ENCODE results near the gene BABAM2. TPM values are rescaled to one million over a fixed set of nuclear protein-coding genes. Genes with fewer than 3 reads are reported as not detected.
"Not testable (repeated sequence)": the region's sequence is repeated elsewhere in the genome, so short reads cannot be mapped to it uniquely, and the experiment has no call there.

The BABAM2 gene
- total RNA-seq, 2 experiments from 2014 or later = 50.7 to 51.0 TPM

GRCh38 chr2:28240937-28241336, 350.4 kb downstream of the BABAM2 start:
- H3K27ac Mint-ChIP-seq = no peak overlapping the region
- H3K27me3 Mint-ChIP-seq = no peaks in the 10 kb centered on the region
- ATAC-seq (ENCODE audit: low read depth) = no peak
- no peaks in the 10 kb centered on the region for H3K9me3 Mint-ChIP-seq
- POLR2A ChIA-PET = no interaction called here
- no peaks in the 10 kb centered on the region for H3K4me1 Mint-ChIP-seq
- H3K36me3 Mint-ChIP-seq = peaks cover 19% of the 10 kb centered on the region
- DNase-seq = no peak
- no peak overlapping the region for H3K4me3 Mint-ChIP-seq

GRCh38 chr2:28247290-28247689, 356.8 kb downstream of the BABAM2 start:
- no peaks in the 10 kb centered on the region for H3K9me3 Mint-ChIP-seq
- peaks cover 26% of the 10 kb centered on the region for H3K36me3 Mint-ChIP-seq

GRCh38 chr2:28247734-28248133, 357.2 kb downstream of the BABAM2 start:
- Mint-ChIP-seq H3K27me3 (no peaks in the 10 kb centered on the region), H3K9me3 (no peaks in the 10 kb centered on the region), H3K36me3 (peaks cover 26% of the 10 kb centered on the region), H3K4me3 (no peak overlapping the region), H3K4me1 (peaks cover 36% of the 10 kb centered on the region), H3K27ac (no peak overlapping the region)
- ATAC-seq (ENCODE audit: low read depth) = no peak
- no peak for DNase-seq
- POLR2A ChIA-PET = no interaction called here

More at GRCh38 chr2:28247290-28247689, 356.8 kb downstream of the BABAM2 start:
- ATAC-seq (ENCODE audit: low read depth) = no peak
- Mint-ChIP-seq H3K4me1 (peaks cover 32% of the 10 kb centered on the region), H3K4me3 (no peak overlapping the region), H3K27ac (no peak overlapping the region), H3K27me3 (no peaks in the 10 kb centered on the region)
- POLR2A ChIA-PET = no interaction called here
- DNase-seq = no peak

GRCh38 chr2:28248511-28248910, 358.0 kb downstream of the BABAM2 start:
- DNase-seq (no peak), ATAC-seq (ENCODE audit: low read depth) (no peak)
- Mint-ChIP-seq H3K4me3 (no peak overlapping the region), H3K4me1 (peaks cover 44% of the 10 kb centered on the region), H3K27me3 (no peaks in the 10 kb centered on the region), H3K36me3 (peaks cover 29% of the 10 kb centered on the region), H3K27ac (no peak overlapping the region), H3K9me3 (no peaks in the 10 kb centered on the region)
- POLR2A ChIA-PET = interaction anchor here (0.6 kb wide), 1 partner anchor 351 kb away, joined by 5 read pairs; no protein-coding TSS in a partner anchor

GRCh38 chr2:28250006-28250405, 359.5 kb downstream of the BABAM2 start:
- no peak overlapping the region for H3K27ac Mint-ChIP-seq
- no peak overlapping the region for H3K4me3 Mint-ChIP-seq

GRCh38 chr2:28251337-28251736, 360.8 kb downstream of the BABAM2 start:
- Mint-ChIP-seq H3K27me3 (no peaks in the 10 kb centered on the region), H3K4me3 (peak overlapping the region; percentile 78), H3K9me3 (no peaks in the 10 kb centered on the region), H3K4me1 (peaks cover 45% of the 10 kb centered on the region), H3K27ac (peak overlapping the region; percentile 89), H3K36me3 (peaks cover 26% of the 10 kb centered on the region)
- POLR2A ChIA-PET = interaction anchor here (0.8 to 2.7 kb wide), 6 partner anchors 115 to 240 kb away, joined by 4 to 19 read pairs (median 5); partner anchors contain the start of gene FOSL2
- ATAC-seq (ENCODE audit: low read depth) (peak; percentile 82), DNase-seq (no peak)

More at GRCh38 chr2:28250006-28250405, 359.5 kb downstream of the BABAM2 start:
- Mint-ChIP-seq H3K9me3 (no peaks in the 10 kb centered on the region), H3K4me1 (peaks cover 45% of the 10 kb centered on the region), H3K27me3 (no peaks in the 10 kb centered on the region), H3K36me3 (peaks cover 33% of the 10 kb centered on the region)
- POLR2A ChIA-PET = interaction anchor here (1.1 kb wide), 1 partner anchor 153 kb away, joined by 3 read pairs; no protein-coding TSS in a partner anchor
- ATAC-seq (ENCODE audit: low read depth) = no peak
- no peak for DNase-seq

GRCh38 chr2:28252311-28252710, 361.8 kb downstream of the BABAM2 start:
- peak; percentile 87 for ATAC-seq (ENCODE audit: low read depth)
- H3K27me3 Mint-ChIP-seq = no peaks in the 10 kb centered on the region
- no peak for DNase-seq
- peak overlapping the region; percentile 72 for H3K4me3 Mint-ChIP-seq
- peaks cover 44% of the 10 kb centered on the region for H3K4me1 Mint-ChIP-seq
- no peaks in the 10 kb centered on the region for H3K9me3 Mint-ChIP-seq
- peak overlapping the region; percentile 82 for H3K27ac Mint-ChIP-seq
- POLR2A ChIA-PET = interaction anchor here (0.7 to 2.7 kb wide), 5 partner anchors 13 to 270 kb away, joined by 3 to 19 read pairs (median 3); partner anchors contain the start of gene FOSL2
- peaks cover 21% of the 10 kb centered on the region for H3K36me3 Mint-ChIP-seq

GRCh38 chr2:28253543-28253942, 363.0 kb downstream of the BABAM2 start:
- peak overlapping the region; percentile 49 for H3K27ac Mint-ChIP-seq
- POLR2A ChIA-PET = interaction anchor here (2.7 kb wide), 1 partner anchor 139 kb away, joined by 13 read pairs; the partner anchor contains the start of gene FOSL2
- H3K9me3 Mint-ChIP-seq = no peaks in the 10 kb centered on the region
- peaks cover 18% of the 10 kb centered on the region for H3K36me3 Mint-ChIP-seq
- peaks cover 42% of the 10 kb centered on the region for H3K4me1 Mint-ChIP-seq
- H3K27me3 Mint-ChIP-seq = no peaks in the 10 kb centered on the region
- H3K4me3 Mint-ChIP-seq = no peak overlapping the region
- no peak for ATAC-seq (ENCODE audit: low read depth)
- DNase-seq = no peak

GRCh38 chr2:28255231-28255630, 364.7 kb downstream of the BABAM2 start:
- Mint-ChIP-seq H3K4me1 (peaks cover 38% of the 10 kb centered on the region), H3K36me3 (peaks cover 24% of the 10 kb centered on the region)
- H3K9me3 Mint-ChIP-seq; DNase-seq; H3K27me3 Mint-ChIP-seq; H3K27ac Mint-ChIP-seq; POLR2A ChIA-PET; H3K4me3 Mint-ChIP-seq; ATAC-seq (ENCODE audit: low read depth): not testable (repeated sequence)

- Mint-ChIP-seq H3K36me3 (peaks cover 27% of the 10 kb centered on the region), H3K4me3 (no peak overlapping the region), H3K4me1 (peaks cover 24% of the 10 kb centered on the region), H3K27ac (peak overlapping the region; percentile 58), H3K27me3 (no peaks in the 10 kb centered on the region), H3K9me3 (no peaks in the 10 kb centered on the region)
- DNase-seq (no peak), ATAC-seq (ENCODE audit: low read depth) (no peak)
- POLR2A ChIA-PET = no interaction called here
Observed at GRCh38 chr2:28257182-28257581, 366.7 kb downstream of the BABAM2 start.

GRCh38 chr2:28259226-28259625, 368.7 kb downstream of the BABAM2 start:
- POLR2A ChIA-PET; DNase-seq; H3K4me1 Mint-ChIP-seq; H3K9me3 Mint-ChIP-seq; ATAC-seq (ENCODE audit: low read depth); H3K4me3 Mint-ChIP-seq; H3K27me3 Mint-ChIP-seq; H3K27ac Mint-ChIP-seq: not testable (repeated sequence)
- peaks cover 22% of the 10 kb centered on the region for H3K36me3 Mint-ChIP-seq

- peaks cover 30% of the 10 kb centered on the region for H3K36me3 Mint-ChIP-seq
- DNase-seq = no peak
- H3K27me3 Mint-ChIP-seq = no peaks in the 10 kb centered on the region
- POLR2A ChIA-PET = no interaction called here
- peaks cover 12% of the 10 kb centered on the region for H3K4me1 Mint-ChIP-seq
- H3K4me3 Mint-ChIP-seq = no peak overlapping the region
- ATAC-seq (ENCODE audit: low read depth) = no peak
- no peaks in the 10 kb centered on the region for H3K9me3 Mint-ChIP-seq
- H3K27ac Mint-ChIP-seq = no peak overlapping the region
Observed at GRCh38 chr2:28263690-28264089, 373.2 kb downstream of the BABAM2 start.

- Mint-ChIP-seq H3K27ac (no peak overlapping the region), H3K36me3 (peaks cover 22% of the 10 kb centered on the region), H3K4me3 (no peak overlapping the region), H3K9me3 (peaks cover 3% of the 10 kb centered on the region), H3K4me1 (peaks cover 29% of the 10 kb centered on the region), H3K27me3 (no peaks in the 10 kb centered on the region)
- ATAC-seq (ENCODE audit: low read depth) = peak; percentile 49
- POLR2A ChIA-PET = interaction anchor here (0.6 to 0.7 kb wide), 2 partner anchors 27 to 124 kb away, joined by 3 read pairs; no protein-coding TSS in a partner anchor
- no peak for DNase-seq
Observed at GRCh38 chr2:28267282-28267681, 376.8 kb downstream of the BABAM2 start.

GRCh38 chr2:28268386-28268785, 377.9 kb downstream of the BABAM2 start:
- ATAC-seq (ENCODE audit: low read depth) (no peak), DNase-seq (no peak)
- Mint-ChIP-seq H3K36me3 (peaks cover 27% of the 10 kb centered on the region), H3K27me3 (no peaks in the 10 kb centered on the region), H3K9me3 (peaks cover 3% of the 10 kb centered on the region), H3K4me1 (peaks cover 29% of the 10 kb centered on the region), H3K4me3 (no peak overlapping the region), H3K27ac (no peak overlapping the region)
- POLR2A ChIA-PET = no interaction called here
